Measurements from ENCODE around the gene GABRB1. TPM values are rescaled to one million over a fixed set of nuclear protein-coding genes. Genes with fewer than 3 reads are reported as not detected.

Gene GABRB1
- total and polyA plus RNA-seq, 8 donors = 0.16 TPM; not detected in 7

DNA sequence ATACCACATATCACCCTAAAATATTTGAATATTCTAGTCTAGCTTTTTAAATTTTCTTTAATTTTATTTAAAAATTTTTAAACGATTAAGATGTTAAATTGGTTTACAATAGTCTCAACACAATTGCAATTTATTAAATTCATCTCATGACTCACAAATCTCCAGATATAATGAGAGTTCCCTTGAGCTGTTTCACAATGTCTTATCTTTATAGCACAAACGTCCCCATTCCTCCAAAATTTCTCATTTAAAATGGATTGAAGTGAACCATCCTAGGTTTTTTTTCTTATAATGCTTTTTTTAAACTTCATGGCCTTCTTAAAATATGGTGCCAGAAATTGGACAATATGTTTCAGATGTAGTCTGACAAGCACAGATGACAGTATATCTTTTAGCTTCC lies 204.4 kb downstream of the GABRB1 start:
- FAIRE-seq (no peak), DNase-seq (no peak), ATAC-seq (no peak)
- Histone ChIP-seq H3K27me3 (peaks cover 0 to 9% (median 0%) of the 10 kb centered on the region in 4 donors), H3K4me1 (no peaks in the 10 kb centered on the region), H3K9me3 (no peaks in the 10 kb centered on the region), H3K36me3 (no peaks in the 10 kb centered on the region), H3K27ac (no peak overlapping the region), H3K4me3 (no peak overlapping the region)
- intact Hi-C loops (cut with DNase I) = no loop called here
- no peak for TF ChIP-seq CTCF (IDR thresholded peaks at IDR 0.05)
- 24 to 38% methylated on average over 2 of the region's 2 CpGs for WGBS, 2 donors

DNA sequence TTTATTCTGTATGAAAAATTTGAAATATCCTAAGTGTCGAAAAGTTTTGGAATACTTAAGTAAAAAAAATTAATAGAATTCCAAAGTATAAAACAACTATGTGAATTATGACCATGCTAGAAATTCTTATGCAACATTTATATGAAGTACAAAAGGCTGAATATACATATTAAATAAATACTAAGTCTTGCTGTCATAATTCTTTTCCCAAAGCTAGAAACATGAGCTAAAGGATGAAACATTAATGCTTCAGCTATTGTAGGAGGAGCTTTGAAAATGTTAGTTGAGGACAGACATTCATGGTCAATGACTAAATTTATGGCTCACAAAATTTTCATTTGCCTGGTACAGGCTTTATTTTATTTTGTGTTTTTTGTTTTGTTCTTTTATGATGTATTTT lies 207.3 kb downstream of the GABRB1 start:
- no peak for FAIRE-seq
- 31 to 61% methylated on average over 1 of the region's 1 CpG for WGBS, 2 donors
- ATAC-seq = no peak
- intact Hi-C loops (cut with DNase I) = no loop called here
- Histone ChIP-seq H3K4me3 (no peak overlapping the region), H3K36me3 (no peaks in the 10 kb centered on the region), H3K4me1 (no peaks in the 10 kb centered on the region), H3K27me3 (peaks cover 0 to 9% (median 0%) of the 10 kb centered on the region in 4 donors), H3K9me3 (no peaks in the 10 kb centered on the region), H3K27ac (no peak overlapping the region)
- DNase-seq = no peak
- no peak for TF ChIP-seq CTCF (IDR thresholded peaks at IDR 0.05)

DNA sequence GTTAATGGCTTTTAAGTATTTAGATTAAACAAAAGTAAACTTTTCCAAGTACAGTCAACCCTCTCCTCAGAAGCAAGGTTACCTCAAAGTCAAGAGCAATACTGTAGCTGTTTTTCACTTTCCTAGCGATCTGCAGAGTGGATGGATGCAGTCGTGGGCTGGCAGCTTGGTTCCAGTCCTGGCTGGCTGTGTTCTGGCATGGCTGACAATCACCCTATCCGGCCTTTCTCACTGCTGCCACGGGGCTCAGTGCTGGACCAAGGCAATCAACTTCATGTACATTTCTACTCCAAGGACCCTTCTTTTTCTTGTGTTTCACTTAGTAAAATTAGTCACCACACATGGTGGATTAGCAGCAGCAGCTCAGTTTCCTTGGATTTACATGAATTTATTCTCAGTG lies 208.3 kb downstream of the GABRB1 start:
- no peak for TF ChIP-seq CTCF (IDR thresholded peaks at IDR 0.05)
- H3K4me3 ChIP-seq = no peak overlapping the region
- H3K27ac ChIP-seq = no peak overlapping the region
- H3K27me3 ChIP-seq = peaks cover 0 to 9% (median 0%) of the 10 kb centered on the region in 4 donors
- H3K4me1 ChIP-seq = no peaks in the 10 kb centered on the region
- intact Hi-C loops (cut with DNase I) = no loop called here
- H3K36me3 ChIP-seq = no peaks in the 10 kb centered on the region
- ATAC-seq (no peak), FAIRE-seq (no peak), DNase-seq (peak in 1 of 6 donors; percentile 46)
- 54 to 67% methylated on average over 4 of the region's 4 CpGs for WGBS, 2 donors
- H3K9me3 ChIP-seq = no peaks in the 10 kb centered on the region

DNA sequence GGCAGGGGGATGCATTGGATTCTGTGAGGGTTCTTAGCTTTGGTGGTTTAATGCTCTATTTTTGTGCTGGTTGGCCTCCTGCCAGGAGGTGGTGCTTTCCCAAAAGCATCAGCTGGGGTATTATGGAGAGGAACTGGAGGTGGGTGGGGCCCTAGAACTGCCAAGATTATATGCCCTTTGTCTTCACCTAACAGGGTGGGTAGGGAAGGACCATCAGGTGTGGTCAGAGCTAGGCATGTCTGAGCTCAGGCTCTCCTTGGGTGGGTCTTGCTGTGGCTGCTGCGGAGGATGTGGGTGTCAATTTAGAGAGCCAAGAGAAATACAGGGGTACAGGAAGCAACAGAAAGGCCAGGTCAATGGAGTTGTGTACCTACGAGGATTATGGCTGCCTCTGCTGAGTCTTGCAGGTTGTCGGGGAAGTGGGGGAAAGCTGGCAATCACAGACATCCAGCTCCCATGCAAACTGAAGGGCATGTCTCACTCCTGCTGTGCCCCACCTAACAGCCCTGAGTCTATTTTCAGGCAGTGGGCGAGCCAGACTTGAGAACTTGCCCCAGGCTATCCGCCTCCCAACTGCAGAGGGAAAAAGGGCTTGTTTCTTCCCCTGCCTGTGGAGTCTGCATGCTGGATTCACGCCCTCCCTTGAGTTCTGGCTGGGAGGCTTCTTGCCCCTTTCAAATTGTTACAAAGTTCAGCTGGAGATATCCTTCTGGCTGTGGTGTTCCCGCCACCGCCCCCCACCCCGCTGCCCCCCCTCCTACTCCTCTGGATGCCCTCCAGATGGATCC lies 220.2 kb downstream of the GABRB1 start:
- no peaks in the 10 kb centered on the region for H3K27me3 ChIP-seq
- TF ChIP-seq CTCF (IDR thresholded peaks at IDR 0.05) = no peak
- FAIRE-seq (no peak), ATAC-seq (no peak), DNase-seq (no peak)
- no peaks in the 10 kb centered on the region for H3K4me1 ChIP-seq
- no peaks in the 10 kb centered on the region for H3K9me3 ChIP-seq
- WGBS, 2 donors = 61 to 71% methylated on average over 9 of the region's 9 CpGs
- no peaks in the 10 kb centered on the region for H3K36me3 ChIP-seq
- H3K27ac ChIP-seq = no peak overlapping the region
- intact Hi-C loops (cut with DNase I) = no loop called here
- no peak overlapping the region for H3K4me3 ChIP-seq

GRCh38 chr4:47263721-47264120 lies 232.4 kb downstream of the GABRB1 start:
- no peaks in the 10 kb centered on the region for H3K36me3 ChIP-seq
- no peak overlapping the region for H3K27ac ChIP-seq
- H3K9me3 ChIP-seq = no peaks in the 10 kb centered on the region
- H3K27me3 ChIP-seq = no peaks in the 10 kb centered on the region
- H3K4me1 ChIP-seq = no peaks in the 10 kb centered on the region
- 61 to 73% methylated on average over 3 of the region's 3 CpGs for WGBS, 2 donors
- ATAC-seq (no peak), FAIRE-seq (no peak), DNase-seq (no peak)
- no peak overlapping the region for H3K4me3 ChIP-seq
- TF ChIP-seq CTCF (IDR thresholded peaks at IDR 0.05) = no peak
- intact Hi-C loops (cut with DNase I) = no loop called here
